Measurements from ENCODE around the gene ZNF579.

ZNF579 gene, protein sequence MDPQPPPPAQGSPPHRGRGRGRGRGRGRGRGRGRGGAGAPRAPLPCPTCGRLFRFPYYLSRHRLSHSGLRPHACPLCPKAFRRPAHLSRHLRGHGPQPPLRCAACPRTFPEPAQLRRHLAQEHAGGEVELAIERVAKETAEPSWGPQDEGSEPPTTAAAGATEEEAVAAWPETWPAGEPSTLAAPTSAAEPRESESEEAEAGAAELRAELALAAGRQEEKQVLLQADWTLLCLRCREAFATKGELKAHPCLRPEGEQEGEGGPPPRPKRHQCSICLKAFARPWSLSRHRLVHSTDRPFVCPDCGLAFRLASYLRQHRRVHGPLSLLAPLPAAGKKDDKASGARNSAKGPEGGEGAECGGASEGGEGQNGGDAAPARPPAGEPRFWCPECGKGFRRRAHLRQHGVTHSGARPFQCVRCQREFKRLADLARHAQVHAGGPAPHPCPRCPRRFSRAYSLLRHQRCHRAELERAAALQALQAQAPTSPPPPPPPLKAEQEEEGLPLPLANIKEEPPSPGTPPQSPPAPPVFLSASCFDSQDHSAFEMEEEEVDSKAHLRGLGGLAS

DNA sequence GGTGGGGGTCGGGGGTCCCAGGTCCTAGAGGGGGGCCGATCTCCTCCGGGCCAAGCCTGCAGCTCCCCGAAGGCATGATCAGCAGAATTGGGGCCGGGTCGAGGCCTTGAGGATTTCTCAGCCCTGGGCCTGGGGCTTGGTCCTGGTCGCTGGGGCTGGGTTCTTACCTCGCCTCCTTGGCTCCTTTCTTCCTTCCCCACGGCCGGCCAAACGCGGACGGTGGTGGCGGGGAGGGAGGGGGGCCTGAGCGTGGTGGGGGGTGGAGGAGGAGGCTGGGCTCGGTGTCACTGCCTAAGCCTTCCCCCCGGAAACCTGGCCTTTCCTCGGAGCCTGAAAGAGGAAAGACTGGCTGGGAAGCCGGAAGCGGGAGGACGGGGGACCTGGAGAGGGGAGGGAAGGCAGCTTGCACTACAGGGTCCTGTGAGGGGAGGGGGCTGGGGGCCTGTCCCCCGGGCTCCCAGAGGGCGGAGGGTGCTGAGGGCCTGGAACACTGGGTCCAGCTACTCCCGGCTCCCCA, at the start of gene ZNF579:
Gene ZNF579 (minus strand): TSS at position 221 of the 517 bp plus-strand sequence. CDS start 1,209 bp downstream, outside the sequence.
- FAIRE-seq = no peak

DNA sequence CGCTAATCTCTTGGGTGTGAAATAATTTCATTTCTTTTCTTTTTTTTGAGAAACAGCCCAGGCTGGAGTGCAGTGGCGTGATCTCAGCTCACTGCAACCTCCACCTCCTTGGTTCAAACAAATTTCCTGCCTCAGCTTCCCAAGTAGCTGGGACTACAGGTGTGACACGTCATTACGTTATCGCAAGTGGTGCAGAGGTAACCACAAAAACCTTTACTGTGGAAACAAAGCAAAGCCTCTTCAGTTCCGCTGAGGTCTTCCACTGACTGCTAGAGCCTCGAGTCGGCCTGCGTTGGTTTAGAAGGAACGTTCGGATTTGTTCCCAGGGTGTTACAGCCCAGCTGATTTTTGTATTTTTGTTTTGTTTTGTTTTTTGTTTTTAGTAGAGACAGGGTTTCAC, 45.7 kb upstream of the ZNF579 start:
- no peak for FAIRE-seq

DNA sequence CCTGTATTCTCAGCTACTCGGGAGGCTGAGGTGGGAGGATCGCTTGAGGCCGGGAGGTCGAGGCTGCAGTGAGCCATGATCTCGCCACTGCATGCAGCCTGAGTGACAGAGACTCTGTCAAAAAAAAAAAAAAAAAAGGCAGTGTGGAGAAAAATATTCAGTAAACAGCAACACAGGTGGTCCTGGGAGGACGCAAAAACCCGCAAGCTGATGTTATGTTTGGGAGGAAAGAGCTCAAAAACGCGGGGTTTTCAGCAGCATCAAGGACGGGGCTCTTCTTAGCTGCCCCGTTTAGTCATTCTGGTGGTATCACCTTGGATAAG, 44.3 kb upstream of the ZNF579 start:
- no peak for FAIRE-seq

DNA sequence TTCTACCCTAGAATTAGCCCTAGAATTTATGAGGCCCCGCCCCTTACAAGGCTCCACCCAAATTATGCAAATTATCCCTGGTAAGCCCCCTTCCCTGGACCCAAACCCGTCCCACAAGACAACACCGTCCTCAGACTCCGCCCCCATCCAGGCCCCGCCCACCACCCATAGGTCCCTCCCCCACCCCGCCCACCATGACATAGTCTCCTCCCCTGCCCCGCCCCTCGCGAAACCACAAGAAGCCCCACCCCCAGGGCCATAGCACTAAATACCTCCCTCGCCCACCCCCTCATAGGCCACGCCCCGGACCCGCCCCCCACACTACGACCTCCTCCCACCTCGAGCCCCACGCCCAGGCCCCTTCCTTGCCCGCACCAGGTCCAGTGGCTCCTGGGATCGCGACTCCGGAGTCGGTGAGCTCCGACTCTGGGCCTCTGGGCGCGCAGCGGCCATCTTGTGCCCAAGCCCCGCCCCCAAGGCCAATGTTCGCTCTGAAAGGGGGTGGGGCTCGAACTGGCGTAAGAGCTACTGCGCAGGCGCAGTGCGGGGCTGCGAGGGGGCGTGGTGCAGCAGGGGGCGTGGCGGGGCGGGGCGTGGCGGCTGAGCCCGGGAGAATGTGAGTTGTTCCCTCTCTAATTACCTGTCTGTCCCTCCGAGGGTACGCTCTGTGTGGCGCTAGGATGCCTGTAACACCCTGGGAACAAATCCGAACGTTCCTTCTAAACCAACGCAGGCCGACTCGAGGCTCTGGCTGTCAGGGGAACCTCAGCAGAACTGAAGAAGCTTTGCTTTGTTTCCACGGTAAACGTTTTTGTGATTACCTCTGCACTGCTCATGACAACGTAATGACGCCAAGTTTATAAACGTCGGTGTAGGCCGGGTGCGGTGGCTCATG, 43.7 kb upstream of the ZNF579 start, which contains the start of gene ZNF784:
Gene ZNF784 (minus strand): TSS at position 458 of the 895 bp plus-strand sequence. CDS start 5 bp downstream, at position 453.
- FAIRE-seq = peak; percentile 79

DNA sequence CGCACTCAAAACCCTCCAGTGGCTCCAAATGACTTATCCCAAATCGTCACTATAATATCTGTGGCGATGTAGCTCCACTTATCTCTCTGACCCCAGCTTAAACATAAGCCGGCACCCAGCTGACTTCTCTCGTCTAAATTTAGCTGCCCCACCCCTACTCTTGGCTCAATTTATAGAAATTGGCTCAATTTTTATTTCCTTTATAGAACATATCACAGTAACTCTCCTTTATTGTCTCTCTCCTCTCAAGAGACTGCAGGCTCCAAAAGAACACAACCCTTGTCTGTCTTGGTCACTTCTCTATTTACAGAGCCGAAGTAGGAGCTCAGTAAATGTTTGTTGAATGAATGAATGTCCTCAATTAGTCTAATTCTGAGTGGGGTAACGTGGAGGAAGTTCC, 42.9 kb upstream of the ZNF579 start:
- no peak for FAIRE-seq

DNA sequence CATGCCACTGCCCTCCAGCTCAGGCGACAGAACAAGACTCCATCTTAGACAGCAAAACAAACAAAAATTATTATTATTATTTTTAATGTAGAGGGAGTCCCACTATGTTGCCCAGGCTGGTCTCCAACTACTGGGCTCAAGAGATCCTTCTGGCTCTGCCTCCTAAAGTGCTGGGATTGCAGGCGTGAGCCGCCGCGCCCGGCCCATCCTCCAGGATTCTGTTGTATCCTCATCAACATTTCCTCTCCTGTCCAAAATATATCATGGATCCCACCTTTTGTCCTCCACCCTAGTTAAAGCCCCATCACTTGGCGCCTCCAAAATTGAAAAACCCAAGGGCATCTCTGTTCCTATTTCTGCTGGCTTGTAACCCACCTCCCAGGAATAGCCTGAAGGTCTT, 42.5 kb upstream of the ZNF579 start:
- FAIRE-seq = no peak

DNA sequence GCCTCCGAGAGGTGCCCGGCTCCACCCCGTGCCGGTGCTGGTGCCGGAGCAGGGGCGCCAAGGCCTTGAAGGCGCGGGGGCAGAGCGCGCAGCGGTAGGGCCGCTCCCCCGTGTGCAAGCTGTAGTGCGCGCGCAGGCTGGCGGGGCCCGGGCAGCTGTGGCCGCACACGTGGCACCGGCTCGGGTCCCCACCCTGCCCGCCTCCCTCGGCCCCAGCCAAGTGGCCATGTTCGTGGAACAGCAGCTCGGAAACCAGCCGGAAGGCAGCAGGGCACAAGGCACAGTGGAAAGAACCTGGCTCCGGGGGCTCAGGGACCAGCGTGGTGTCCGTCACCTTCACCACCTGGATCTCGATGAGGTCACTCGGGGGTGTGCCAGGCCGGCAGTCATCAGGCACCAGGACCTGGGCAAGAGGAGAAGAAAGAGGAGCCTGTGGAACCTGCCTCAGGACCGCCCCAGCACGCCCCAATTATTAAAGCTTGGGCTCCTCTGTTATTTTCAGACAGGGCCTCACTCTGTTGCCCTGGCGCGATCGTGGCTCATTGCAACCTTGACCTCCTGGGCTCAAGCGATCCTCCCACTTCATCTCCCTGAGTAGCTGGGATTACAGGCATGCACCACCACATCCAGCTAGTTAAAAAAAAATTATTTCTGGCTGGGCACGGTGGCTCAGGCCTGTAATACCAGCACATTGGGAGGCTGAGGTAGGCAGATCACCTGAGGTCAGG, 41.8 kb upstream of the ZNF579 start:
- no peak for FAIRE-seq

DNA sequence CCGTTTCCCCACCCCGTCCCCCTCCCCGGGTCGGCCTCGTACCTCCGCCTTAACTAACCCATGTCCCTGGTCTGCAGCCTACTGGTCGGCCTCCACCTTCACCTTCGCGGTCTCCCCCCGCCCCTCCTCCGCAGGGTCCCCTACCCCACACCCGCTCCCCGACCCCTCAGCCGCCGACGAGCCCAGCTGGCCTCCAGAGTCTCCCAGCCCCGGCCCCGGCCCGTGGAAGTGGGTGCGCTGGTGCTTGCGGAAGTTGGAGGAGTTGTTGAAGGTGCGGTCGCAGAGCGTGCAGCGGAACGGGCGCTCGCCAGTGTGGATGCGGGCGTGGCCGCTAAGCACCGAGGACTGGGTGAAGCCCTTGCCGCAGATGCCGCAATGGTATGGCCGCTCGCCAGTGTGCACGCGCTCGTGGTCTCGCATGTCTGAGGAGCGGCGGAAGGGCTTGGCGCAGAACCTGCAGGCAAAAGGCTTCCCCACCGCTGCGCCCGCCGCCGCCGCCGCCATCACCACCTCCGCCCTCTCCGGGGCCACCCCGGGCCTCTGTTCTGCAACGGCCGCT, 41.1 kb upstream of the ZNF579 start:
- no peak for FAIRE-seq

DNA sequence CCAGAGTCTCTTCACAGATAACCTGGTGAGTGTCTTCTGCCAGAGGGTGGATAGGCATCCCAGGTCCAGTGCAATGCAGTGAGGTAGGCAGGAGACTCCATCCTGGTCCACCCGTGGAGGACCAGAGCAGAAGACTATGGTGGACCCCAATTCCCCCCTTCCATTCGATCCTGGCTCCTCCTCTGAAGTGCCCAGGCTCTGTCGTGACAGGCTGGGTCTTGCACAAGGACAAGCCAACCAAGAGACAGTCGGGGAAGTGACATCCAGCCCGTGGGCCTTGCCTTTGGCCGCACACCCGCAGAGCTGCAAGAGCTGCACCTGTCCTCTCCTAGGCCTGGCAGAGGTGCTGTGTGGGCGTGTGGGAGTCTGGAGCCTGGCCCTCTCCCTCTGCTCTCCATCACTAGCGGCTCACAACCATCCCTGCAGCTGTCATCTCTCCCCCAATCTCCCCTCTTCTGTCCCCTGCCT, 40.6 kb upstream of the ZNF579 start:
- no peak for FAIRE-seq

DNA sequence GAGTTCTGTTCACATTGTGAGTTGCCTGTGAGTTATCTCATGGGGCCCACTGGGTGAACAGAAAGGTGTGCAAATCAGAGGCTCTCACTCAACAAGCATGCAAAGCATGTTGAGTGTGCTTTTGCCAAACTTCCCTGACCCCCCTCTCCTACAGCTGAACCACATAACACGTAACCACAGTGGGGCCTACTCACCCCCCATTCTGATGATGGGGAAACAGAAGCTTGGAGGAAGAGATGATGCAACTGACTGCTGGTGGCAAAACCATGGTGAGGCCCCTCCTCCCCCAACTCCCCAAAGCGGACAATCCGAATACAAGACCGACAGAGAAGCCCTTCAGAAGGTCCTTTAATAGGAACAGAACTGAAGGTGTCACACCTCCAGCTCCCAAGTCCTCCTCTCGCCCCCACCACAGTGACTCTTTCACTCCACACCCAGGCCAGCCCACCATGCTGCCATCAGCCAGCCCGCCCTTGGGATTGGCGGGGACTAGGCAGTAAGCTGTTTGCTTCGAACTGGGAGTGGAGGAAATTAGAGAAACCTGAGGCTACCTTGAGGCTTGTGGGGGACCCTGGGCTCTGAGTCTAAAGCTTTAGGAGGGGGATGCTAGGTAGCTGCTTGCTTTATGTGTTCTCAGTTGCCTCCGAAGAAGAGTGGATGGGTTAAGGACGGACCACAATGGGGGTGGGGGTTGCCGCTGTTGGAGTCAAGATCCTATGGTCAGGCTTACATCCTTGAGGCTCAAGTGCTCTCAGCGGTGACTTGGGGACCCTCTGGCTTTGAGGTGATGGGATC, 40.0 kb upstream of the ZNF579 start:
- FAIRE-seq = no peak

DNA sequence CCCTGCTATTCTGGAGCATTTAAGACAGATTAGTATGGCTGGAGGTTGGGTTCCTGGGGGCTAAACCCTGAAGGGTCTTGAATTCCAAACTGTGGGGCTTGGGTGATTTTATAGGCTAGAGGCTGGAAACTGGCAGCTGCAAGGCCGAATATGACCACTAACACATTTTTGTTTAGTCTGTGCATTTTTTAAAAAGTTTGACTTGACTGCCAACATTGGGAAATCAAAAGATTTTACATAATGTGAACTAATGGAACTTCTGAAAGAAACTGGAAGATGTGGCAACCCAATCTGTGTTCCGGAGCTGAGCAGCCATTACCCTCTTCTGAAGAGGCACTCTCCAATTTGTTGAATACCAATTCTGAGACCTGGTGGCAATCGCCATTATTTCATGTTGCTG, 38.6 kb upstream of the ZNF579 start:
- FAIRE-seq = no peak

DNA sequence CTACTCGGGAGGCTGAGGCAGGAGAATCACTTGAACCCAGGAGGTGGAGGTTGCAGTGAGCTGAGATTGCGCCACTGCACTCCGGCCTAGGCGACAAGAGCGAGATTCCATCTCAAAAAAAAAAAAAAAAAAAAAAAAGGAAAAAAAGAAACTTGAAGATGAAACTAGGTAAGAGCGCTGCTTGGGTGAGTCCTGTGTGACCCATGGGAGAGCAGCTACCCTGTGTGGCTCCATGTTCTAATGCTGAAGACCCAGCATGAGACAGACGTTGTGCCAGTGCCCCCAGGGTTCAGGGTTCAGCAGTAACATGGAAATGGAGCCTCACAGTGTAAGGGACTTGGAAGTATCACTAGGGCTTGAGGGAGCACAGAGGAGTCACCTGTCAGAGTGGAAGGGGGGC, 37.8 kb upstream of the ZNF579 start:
- no peak for FAIRE-seq

DNA sequence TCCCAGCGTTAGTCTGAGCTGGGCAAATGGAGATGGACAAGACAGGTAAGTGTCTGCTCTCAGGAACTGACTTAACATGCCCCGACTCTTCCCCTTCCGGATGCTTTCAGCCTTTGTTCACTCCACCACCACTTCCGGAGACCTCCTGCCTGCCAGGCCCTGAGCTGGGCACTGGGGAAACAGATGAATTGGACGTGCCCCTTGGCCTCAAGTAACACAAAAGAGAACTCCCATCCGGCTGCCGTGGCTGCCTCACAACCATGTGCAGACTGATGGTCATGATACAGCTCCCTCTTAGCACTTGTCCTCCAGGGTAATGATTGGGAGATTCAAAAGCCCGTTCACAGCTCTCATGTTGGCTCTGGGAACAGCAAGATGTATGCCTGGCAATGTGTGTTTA, 36.8 kb upstream of the ZNF579 start:
- no peak for FAIRE-seq

DNA sequence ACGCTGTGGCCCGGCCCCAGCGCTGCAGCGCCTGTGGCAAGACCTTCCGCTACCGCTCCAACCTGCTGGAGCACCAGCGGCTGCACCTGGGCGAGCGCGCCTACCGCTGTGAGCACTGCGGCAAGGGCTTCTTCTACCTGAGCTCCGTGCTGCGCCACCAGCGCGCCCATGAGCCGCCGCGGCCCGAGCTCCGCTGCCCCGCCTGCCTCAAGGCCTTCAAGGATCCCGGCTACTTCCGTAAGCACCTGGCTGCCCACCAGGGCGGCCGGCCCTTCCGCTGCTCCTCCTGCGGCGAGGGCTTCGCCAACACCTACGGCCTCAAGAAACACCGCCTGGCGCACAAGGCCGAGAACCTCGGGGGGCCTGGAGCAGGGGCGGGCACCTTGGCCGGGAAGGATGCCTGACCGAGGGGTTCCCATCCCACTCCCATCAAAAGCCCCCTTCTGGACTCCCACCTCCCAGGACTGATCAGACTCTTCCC, 35.8 kb upstream of the ZNF579 start:
- FAIRE-seq = no peak

DNA sequence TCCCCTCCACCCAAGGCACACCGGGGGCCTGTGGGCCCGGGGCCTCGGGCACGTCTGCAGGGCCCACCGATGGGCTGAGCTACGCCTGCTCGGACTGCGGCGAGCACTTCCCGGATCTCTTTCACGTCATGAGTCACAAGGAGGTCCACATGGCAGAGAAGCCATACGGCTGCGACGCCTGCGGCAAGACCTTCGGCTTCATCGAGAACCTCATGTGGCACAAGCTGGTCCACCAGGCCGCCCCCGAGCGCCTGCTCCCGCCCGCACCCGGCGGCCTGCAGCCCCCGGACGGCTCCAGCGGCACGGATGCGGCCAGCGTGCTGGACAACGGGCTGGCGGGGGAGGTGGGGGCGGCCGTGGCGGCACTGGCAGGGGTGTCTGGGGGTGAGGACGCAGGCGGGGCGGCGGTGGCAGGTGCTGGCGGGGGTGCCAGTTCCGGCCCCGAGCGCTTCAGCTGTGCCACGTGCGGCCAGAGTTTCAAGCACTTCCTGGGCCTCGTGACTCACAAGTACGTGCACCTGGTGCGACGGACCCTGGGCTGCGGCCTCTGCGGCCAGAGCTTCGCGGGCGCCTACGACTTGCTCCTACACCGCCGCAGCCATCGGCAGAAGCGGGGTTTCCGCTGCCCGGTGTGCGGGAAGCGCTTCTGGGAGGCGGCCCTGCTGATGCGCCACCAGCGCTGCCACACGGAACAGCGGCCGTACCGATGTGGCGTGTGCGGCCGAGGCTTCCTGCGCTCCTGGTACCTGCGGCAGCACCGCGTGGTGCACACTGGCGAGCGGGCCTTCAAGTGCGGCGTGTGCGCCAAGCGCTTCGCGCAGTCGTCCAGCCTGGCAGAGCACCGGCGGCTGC, 35.1 kb upstream of the ZNF579 start:
- no peak for FAIRE-seq

DNA sequence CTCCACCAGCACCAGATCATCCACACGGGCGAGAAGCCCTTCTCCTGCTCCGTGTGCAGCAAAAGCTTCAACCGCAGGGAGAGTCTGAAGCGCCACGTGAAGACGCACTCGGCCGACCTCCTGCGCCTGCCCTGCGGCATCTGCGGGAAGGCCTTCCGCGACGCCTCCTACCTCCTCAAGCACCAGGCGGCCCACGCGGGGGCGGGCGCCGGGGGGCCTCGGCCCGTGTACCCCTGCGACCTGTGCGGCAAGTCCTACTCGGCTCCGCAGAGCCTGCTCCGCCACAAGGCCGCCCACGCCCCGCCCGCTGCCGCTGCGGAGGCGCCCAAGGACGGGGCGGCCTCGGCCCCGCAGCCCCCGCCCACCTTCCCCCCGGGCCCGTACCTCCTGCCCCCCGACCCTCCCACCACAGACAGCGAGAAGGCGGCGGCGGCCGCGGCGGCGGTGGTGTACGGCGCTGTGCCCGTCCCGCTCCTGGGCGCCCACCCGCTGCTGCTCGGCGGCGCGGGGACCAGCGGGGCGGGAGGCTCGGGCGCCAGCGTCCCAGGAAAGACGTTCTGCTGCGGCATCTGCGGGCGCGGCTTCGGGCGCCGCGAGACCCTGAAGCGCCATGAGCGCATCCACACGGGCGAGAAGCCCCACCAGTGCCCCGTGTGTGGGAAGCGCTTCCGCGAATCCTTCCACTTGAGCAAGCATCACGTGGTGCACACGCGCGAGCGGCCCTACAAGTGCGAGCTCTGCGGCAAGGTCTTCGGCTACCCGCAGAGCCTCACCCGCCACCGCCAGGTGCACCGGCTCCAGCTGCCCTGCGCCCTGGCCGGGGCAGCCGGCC, 34.3 kb upstream of the ZNF579 start:
- no peak for FAIRE-seq

DNA sequence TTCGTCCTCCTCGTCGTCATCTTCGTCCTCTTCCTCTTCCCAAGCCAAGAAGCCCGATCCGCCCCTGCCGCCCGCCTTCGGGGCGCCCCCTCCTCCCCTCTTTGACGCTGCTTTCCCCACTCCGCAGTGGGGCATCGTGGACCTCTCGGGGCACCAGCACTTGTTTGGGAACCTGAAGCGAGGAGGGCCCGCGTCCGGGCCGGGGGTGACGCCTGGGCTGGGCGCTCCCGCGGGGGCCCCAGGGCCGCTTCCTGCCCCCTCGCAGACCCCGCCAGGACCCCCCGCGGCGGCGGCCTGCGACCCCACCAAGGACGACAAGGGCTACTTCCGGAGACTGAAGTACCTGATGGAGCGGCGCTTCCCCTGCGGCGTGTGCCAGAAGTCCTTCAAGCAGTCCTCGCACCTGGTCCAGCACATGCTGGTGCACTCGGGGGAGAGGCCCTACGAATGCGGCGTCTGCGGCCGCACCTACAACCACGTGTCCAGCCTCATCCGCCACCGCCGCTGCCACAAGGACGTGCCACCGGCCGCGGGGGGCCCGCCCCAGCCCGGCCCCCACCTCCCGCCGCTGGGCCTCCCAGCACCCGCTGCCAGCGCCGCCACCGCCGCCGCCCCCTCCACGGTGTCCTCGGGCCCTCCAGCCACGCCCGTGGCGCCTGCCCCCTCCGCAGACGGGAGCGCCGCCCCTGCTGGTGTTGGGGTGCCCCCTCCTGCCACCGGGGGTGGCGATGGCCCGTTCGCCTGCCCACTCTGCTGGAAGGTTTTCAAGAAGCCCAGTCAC, 33.5 kb upstream of the ZNF579 start:
- no peak for FAIRE-seq

DNA sequence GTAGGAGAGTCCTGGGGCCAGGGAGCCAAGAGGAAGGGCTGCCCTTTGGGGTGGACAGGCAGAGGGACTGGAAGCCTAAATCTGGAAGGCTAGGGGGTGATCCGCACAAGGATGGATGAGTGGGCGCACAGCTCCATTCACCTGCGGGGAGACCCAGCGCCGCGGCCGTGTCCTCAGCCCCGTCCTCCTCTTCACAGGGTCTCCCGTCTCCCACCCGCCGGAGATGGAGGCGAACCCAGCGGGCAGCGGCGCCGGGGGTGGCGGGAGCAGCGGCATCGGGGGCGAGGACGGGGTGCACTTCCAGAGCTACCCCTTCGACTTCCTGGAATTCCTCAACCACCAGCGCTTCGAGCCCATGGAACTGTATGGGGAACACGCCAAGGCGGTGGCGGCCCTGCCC, 32.7 kb upstream of the ZNF579 start:
- FAIRE-seq = no peak

Measured in G401.6 (cell line).